ENCODE measurements around the gene CLDN15.
A peak's percentile ranks its signal among the peaks of the same experiment; 100 is the strongest.
"Not testable (repeated sequence)": the region's sequence is repeated elsewhere in the genome, so short reads cannot be mapped to it uniquely, and the experiment has no call there.

Gene CLDN15, protein sequence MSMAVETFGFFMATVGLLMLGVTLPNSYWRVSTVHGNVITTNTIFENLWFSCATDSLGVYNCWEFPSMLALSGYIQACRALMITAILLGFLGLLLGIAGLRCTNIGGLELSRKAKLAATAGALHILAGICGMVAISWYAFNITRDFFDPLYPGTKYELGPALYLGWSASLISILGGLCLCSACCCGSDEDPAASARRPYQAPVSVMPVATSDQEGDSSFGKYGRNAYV

GRCh38 chr7:101237206-101238067, at the start of gene CLDN15:
Gene CLDN15 (minus strand): TSS chr7:101237802. CDS start chr7:101237581, 221 bp downstream.
- no peak for DNase-seq (ENCODE audit: low read depth, low spot score)
- Histone ChIP-seq H3K27me3 (ENCODE audit: insufficient read depth, insufficient read length) (no peaks in the 10 kb centered on the region), H3K9ac (ENCODE audit: insufficient read length, low read depth) (peak within 1 kb of the TSS; percentile 18), H3K4me3 (ENCODE audit: insufficient read length, low read depth) (no peak within 1 kb of the TSS), H3K9me3 (ENCODE audit: insufficient read depth, low read length) (no peaks in the 10 kb centered on the region), H3K4me1 (ENCODE audit: insufficient read depth, insufficient read length) (peaks cover 10% of the 10 kb centered on the region), H3K36me3 (ENCODE audit: insufficient read depth, insufficient read length, low read length) (peaks cover 34% of the 10 kb centered on the region)
- no peak for TF ChIP-seq ZNF274 (IDR thresholded peaks at IDR 0.05; ENCODE audit: low read depth, low read length)
- no peak for TF ChIP-seq YY1 (IDR thresholded peaks at IDR 0.05; ENCODE audit: insufficient read depth, insufficient read length)
- TF ChIP-seq SUZ12 (IDR thresholded peaks at IDR 0.05; ENCODE audit: extremely low read depth, insufficient read depth, insufficient read length): no peak

DNA sequence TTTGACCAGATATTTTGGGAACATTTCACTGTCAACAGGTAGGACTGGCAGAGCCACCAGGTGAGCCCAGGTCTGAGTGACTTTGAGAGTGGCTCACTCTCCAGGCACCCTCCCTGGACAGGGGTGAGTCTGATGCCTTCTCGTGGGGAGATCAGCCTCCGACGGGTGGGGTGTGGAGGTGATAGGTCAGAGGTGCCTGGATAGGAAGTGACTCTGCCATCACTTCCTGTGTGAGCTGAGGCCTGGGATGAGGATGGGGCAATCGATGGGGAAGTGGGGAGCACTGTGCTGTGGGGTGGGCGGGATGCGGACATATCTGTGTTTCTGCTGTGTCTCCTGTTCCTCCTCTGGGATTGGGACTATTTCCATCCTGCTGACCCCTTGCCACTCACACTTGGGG, 49.4 kb upstream of the CLDN15 start:
- H3K36me3 ChIP-seq (ENCODE audit: insufficient read depth, insufficient read length, low read length): no peaks in the 10 kb centered on the region
- peaks cover 2% of the 10 kb centered on the region for H3K4me1 ChIP-seq (ENCODE audit: insufficient read depth, insufficient read length)
- TF ChIP-seq SUZ12 (IDR thresholded peaks at IDR 0.05; ENCODE audit: extremely low read depth, insufficient read depth, insufficient read length): no peak
- TF ChIP-seq YY1 (IDR thresholded peaks at IDR 0.05; ENCODE audit: insufficient read depth, insufficient read length): no peak
- no peak for TF ChIP-seq ZNF274 (IDR thresholded peaks at IDR 0.05; ENCODE audit: low read depth, low read length)
- no peaks in the 10 kb centered on the region for H3K9me3 ChIP-seq (ENCODE audit: insufficient read depth, low read length)
- no peak for DNase-seq (ENCODE audit: low read depth, low spot score)
- no peak overlapping the region for H3K4me3 ChIP-seq (ENCODE audit: insufficient read length, low read depth)
- H3K27me3 ChIP-seq (ENCODE audit: insufficient read depth, insufficient read length): no peaks in the 10 kb centered on the region
- H3K9ac ChIP-seq (ENCODE audit: insufficient read length, low read depth): no peak overlapping the region

- not testable (repeated sequence) for H3K9ac ChIP-seq (ENCODE audit: insufficient read length, low read depth); H3K4me1 ChIP-seq (ENCODE audit: insufficient read depth, insufficient read length); H3K27me3 ChIP-seq (ENCODE audit: insufficient read depth, insufficient read length); DNase-seq (ENCODE audit: low read depth, low spot score); H3K9me3 ChIP-seq (ENCODE audit: insufficient read depth, low read length); H3K4me3 ChIP-seq (ENCODE audit: insufficient read length, low read depth); H3K36me3 ChIP-seq (ENCODE audit: insufficient read depth, insufficient read length, low read length)
Observed at GRCh38 chr7:101285880-101286279, 48.3 kb upstream of the CLDN15 start.

DNA sequence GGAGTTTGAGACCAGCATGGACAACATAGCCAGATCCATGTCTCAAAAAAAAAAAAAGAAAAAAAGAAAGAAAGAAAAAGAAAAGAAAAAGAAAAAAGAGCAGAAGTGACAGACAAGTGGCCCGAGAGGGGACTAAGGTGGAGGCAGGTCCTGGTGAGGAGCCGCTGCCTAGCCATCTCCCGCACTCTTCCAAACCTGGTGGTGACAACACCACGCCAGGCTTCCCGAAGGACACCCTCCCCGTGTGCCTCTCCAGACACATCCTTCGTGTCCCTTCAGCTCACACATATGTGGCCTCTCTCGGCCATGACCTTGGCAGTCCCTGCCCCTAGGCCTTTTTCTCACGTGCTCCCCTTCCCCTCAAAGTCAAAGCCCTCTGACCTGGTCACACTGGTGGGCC, 47.6 kb upstream of the CLDN15 start:
- no peak for TF ChIP-seq ZNF274 (IDR thresholded peaks at IDR 0.05; ENCODE audit: low read depth, low read length)
- TF ChIP-seq YY1 (IDR thresholded peaks at IDR 0.05; ENCODE audit: insufficient read depth, insufficient read length): no peak
- TF ChIP-seq SUZ12 (IDR thresholded peaks at IDR 0.05; ENCODE audit: extremely low read depth, insufficient read depth, insufficient read length): no peak
- H3K4me1 ChIP-seq (ENCODE audit: insufficient read depth, insufficient read length): peaks cover 2% of the 10 kb centered on the region
- H3K4me3 ChIP-seq (ENCODE audit: insufficient read length, low read depth): no peak overlapping the region
- DNase-seq (ENCODE audit: low read depth, low spot score): no peak
- no peaks in the 10 kb centered on the region for H3K36me3 ChIP-seq (ENCODE audit: insufficient read depth, insufficient read length, low read length)
- no peak overlapping the region for H3K9ac ChIP-seq (ENCODE audit: insufficient read length, low read depth)
- no peaks in the 10 kb centered on the region for H3K27me3 ChIP-seq (ENCODE audit: insufficient read depth, insufficient read length)
- H3K9me3 ChIP-seq (ENCODE audit: insufficient read depth, low read length): no peaks in the 10 kb centered on the region

DNA sequence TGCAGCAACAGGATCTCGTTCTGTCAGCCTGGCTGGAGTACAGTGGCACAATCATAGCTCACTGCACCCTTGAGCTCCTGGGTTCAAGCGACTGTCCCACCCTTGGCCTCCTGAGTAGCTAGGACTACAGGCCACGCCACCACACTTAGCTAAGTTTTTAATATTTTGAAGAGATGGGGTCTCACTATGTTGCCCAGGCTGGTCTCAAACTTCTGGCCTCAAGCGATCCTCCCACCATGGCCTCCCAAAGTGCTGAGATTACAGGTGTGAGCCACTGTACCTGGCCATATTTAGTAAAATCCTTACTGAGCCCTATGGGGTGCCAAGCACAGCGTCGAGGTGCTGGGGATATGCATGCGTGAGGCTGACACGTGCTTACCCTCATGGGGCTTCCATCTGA, 43.3 kb upstream of the CLDN15 start:
- H3K4me1 ChIP-seq (ENCODE audit: insufficient read depth, insufficient read length); DNase-seq (ENCODE audit: low read depth, low spot score); H3K36me3 ChIP-seq (ENCODE audit: insufficient read depth, insufficient read length, low read length); H3K9ac ChIP-seq (ENCODE audit: insufficient read length, low read depth); H3K4me3 ChIP-seq (ENCODE audit: insufficient read length, low read depth); H3K27me3 ChIP-seq (ENCODE audit: insufficient read depth, insufficient read length); H3K9me3 ChIP-seq (ENCODE audit: insufficient read depth, low read length): not testable (repeated sequence)

- Histone ChIP-seq H3K9me3 (ENCODE audit: insufficient read depth, low read length) (no peaks in the 10 kb centered on the region), H3K9ac (ENCODE audit: insufficient read length, low read depth) (no peak overlapping the region), H3K36me3 (ENCODE audit: insufficient read depth, insufficient read length, low read length) (no peaks in the 10 kb centered on the region), H3K4me1 (ENCODE audit: insufficient read depth, insufficient read length) (peaks cover 2% of the 10 kb centered on the region), H3K4me3 (ENCODE audit: insufficient read length, low read depth) (no peak overlapping the region), H3K27me3 (ENCODE audit: insufficient read depth, insufficient read length) (no peaks in the 10 kb centered on the region)
- TF ChIP-seq SUZ12 (IDR thresholded peaks at IDR 0.05; ENCODE audit: extremely low read depth, insufficient read depth, insufficient read length) (no peak), YY1 (IDR thresholded peaks at IDR 0.05; ENCODE audit: insufficient read depth, insufficient read length) (no peak), ZNF274 (IDR thresholded peaks at IDR 0.05; ENCODE audit: low read depth, low read length) (no peak)
- DNase-seq (ENCODE audit: low read depth, low spot score): no peak
Observed at GRCh38 chr7:101278461-101279292, 41.1 kb upstream of the CLDN15 start.

- no peak overlapping the region for H3K9ac ChIP-seq (ENCODE audit: insufficient read length, low read depth)
- no peaks in the 10 kb centered on the region for H3K9me3 ChIP-seq (ENCODE audit: insufficient read depth, low read length)
- H3K4me3 ChIP-seq (ENCODE audit: insufficient read length, low read depth): no peak overlapping the region
- DNase-seq (ENCODE audit: low read depth, low spot score): no peak
- no peak for TF ChIP-seq ZNF274 (IDR thresholded peaks at IDR 0.05; ENCODE audit: low read depth, low read length)
- no peak for TF ChIP-seq YY1 (IDR thresholded peaks at IDR 0.05; ENCODE audit: insufficient read depth, insufficient read length)
- TF ChIP-seq SUZ12 (IDR thresholded peaks at IDR 0.05; ENCODE audit: extremely low read depth, insufficient read depth, insufficient read length): no peak
- no peaks in the 10 kb centered on the region for H3K27me3 ChIP-seq (ENCODE audit: insufficient read depth, insufficient read length)
- H3K4me1 ChIP-seq (ENCODE audit: insufficient read depth, insufficient read length): no peaks in the 10 kb centered on the region
- H3K36me3 ChIP-seq (ENCODE audit: insufficient read depth, insufficient read length, low read length): no peaks in the 10 kb centered on the region
Observed at GRCh38 chr7:101277155-101277554, 39.6 kb upstream of the CLDN15 start.
